Astrocyte (in vitro differentiated cells and primary cell): ENCODE measurements around the gene ZNF528. TPM values are rescaled to one million over a fixed set of nuclear protein-coding genes. Genes with fewer than 3 reads are reported as not detected.

ENCODE experiments used
- DNase-seq: peaks from one replicate; pipeline ENCODE4 v3.0.0-alpha.2; 2010; ENCODE audit warnings: low read depth
- FAIRE-seq: peaks from 2 replicates; lab custom pipeline; 2011; peaks lifted over from hg19 to GRCh38; lab: Jason Lieb, UNC
- H2AFZ ChIP-seq: 2 replicates; pipeline ENCODE4 v1.6.0; 2012; ENCODE audit warnings: low read depth, low read length, inconsistent platforms
- H3K27ac ChIP-seq: 2 replicates; pipeline ENCODE4 v1.5.1; 2011; ENCODE audit warnings: low read depth, low read length, inconsistent platforms
- H3K27me3 ChIP-seq: 2 replicates; pipeline ENCODE4 v1.6.0; 2011; ENCODE audit warnings: low read length, inconsistent platforms; ENCODE audit not compliant: insufficient read depth
- H3K36me3 ChIP-seq: 2 replicates; pipeline ENCODE4 v1.5.1; 2011; ENCODE audit warnings: low read length, inconsistent platforms; ENCODE audit not compliant: insufficient read depth
- H3K4me1 ChIP-seq: 2 replicates; pipeline ENCODE4 v1.5.1; 2011; ENCODE audit warnings: low read length, inconsistent platforms; ENCODE audit not compliant: insufficient read depth
- H3K4me2 ChIP-seq: 2 replicates; pipeline ENCODE4 v1.6.0; 2012; ENCODE audit warnings: low read length, inconsistent platforms
- H3K4me3 ChIP-seq: 2 replicates; pipeline ENCODE4 v1.5.1; 2011; ENCODE audit warnings: low read depth, mild to moderate bottlenecking, low read length, inconsistent platforms; ENCODE audit not compliant: insufficient read depth
- H3K79me2 ChIP-seq: 2 replicates; pipeline ENCODE4 v1.6.0; 2012; ENCODE audit warnings: mild to moderate bottlenecking, low read length, inconsistent platforms; ENCODE audit not compliant: insufficient read depth
- H3K9ac ChIP-seq: 2 replicates; pipeline ENCODE4 v1.6.0; 2012; ENCODE audit warnings: mild to moderate bottlenecking, low read length, inconsistent platforms
- H3K9me3 ChIP-seq: 2 replicates; pipeline ENCODE4 v1.5.1; 2012; ENCODE audit warnings: low read depth, mild to moderate bottlenecking, low read length, inconsistent platforms; ENCODE audit not compliant: insufficient read depth
- H4K20me1 ChIP-seq: 2 replicates; pipeline ENCODE4 v1.6.0; 2012; ENCODE audit warnings: low read length, inconsistent platforms; ENCODE audit not compliant: insufficient read depth
- H3K27ac Mint-ChIP-seq: one replicate; pipeline ENCODE4 v1.8.0; 2021; ENCODE audit warnings: mild to moderate bottlenecking, mixed read lengths; ENCODE audit not compliant: unreplicated experiment
- H3K27me3 Mint-ChIP-seq: one replicate; pipeline ENCODE4 v1.8.0; 2021; ENCODE audit warnings: low read depth, mixed read lengths; ENCODE audit not compliant: unreplicated experiment
- H3K36me3 Mint-ChIP-seq: one replicate; pipeline ENCODE4 v1.8.0; 2021; ENCODE audit warnings: low read depth, mixed read lengths; ENCODE audit not compliant: unreplicated experiment
- H3K4me1 Mint-ChIP-seq: one replicate; pipeline ENCODE4 v1.8.0; 2021; ENCODE audit warnings: low read depth, mixed read lengths; ENCODE audit not compliant: unreplicated experiment
- H3K4me3 Mint-ChIP-seq: one replicate; pipeline ENCODE4 v1.8.0; 2021; ENCODE audit warnings: mild to moderate bottlenecking, moderate library complexity, mixed read lengths; ENCODE audit not compliant: unreplicated experiment
- H3K9me3 Mint-ChIP-seq: one replicate; pipeline ENCODE4 v1.8.0; 2021; ENCODE audit warnings: mild to moderate bottlenecking, mixed read lengths; ENCODE audit not compliant: unreplicated experiment
- EZH2 ChIP-seq: IDR thresholded peaks from 2 replicates; pipeline ENCODE4 v1.6.1; 2012; ENCODE audit warnings: mild to moderate bottlenecking, low read length, inconsistent platforms; ENCODE audit not compliant: insufficient read depth
- total RNA-seq: library from RNA; stranded (reverse); gene quantifications from 2 replicates; pipeline ENCODE4 v1.2.1, GENCODE V29; 2021
- TF ChIP-seq, protein P1 (sequence below): IDR thresholded peaks from 2 replicates; pipeline ENCODE4 v1.5.1; 2011; ENCODE audit warnings: low read depth, mild to moderate bottlenecking, inconsistent platforms, low read length, moderate library complexity; ENCODE audit not compliant: insufficient read depth

ZNF528 gene
- total RNA-seq, 1 donor from 2014 or later = 8.1 TPM

- Histone ChIP-seq H3K79me2 (peaks cover 12% of the 10 kb centered on the region), H2AFZ (peak within 1 kb of the TSS; percentile 74), H3K4me3 (peak within 1 kb of the TSS; percentile 96), H3K27me3 (no peaks in the 10 kb centered on the region), H3K9me3 (peaks cover 29% of the 10 kb centered on the region), H3K4me2 (peak within 1 kb of the TSS; percentile 92), H3K27ac (peak within 1 kb of the TSS; percentile 98), H4K20me1 (no peaks in the 10 kb centered on the region), H3K36me3 (peaks cover 10% of the 10 kb centered on the region), H3K4me1 (no peaks in the 10 kb centered on the region), H3K9ac (peak within 1 kb of the TSS; percentile 95)
- H3K36me3 Mint-ChIP-seq = peaks cover 55% of the 10 kb centered on the region
- TF ChIP-seq, protein P1, sequence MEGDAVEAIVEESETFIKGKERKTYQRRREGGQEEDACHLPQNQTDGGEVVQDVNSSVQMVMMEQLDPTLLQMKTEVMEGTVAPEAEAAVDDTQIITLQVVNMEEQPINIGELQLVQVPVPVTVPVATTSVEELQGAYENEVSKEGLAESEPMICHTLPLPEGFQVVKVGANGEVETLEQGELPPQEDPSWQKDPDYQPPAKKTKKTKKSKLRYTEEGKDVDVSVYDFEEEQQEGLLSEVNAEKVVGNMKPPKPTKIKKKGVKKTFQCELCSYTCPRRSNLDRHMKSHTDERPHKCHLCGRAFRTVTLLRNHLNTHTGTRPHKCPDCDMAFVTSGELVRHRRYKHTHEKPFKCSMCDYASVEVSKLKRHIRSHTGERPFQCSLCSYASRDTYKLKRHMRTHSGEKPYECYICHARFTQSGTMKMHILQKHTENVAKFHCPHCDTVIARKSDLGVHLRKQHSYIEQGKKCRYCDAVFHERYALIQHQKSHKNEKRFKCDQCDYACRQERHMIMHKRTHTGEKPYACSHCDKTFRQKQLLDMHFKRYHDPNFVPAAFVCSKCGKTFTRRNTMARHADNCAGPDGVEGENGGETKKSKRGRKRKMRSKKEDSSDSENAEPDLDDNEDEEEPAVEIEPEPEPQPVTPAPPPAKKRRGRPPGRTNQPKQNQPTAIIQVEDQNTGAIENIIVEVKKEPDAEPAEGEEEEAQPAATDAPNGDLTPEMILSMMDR = no peak
- no peak for TF ChIP-seq EZH2
- H3K4me3 Mint-ChIP-seq = peak within 1 kb of the TSS; percentile 89
- peaks cover 56% of the 10 kb centered on the region for H3K9me3 Mint-ChIP-seq
- DNase-seq (peak; percentile 81), FAIRE-seq (no peak)
- H3K27ac Mint-ChIP-seq = peak within 1 kb of the TSS; percentile 99
- no peaks in the 10 kb centered on the region for H3K27me3 Mint-ChIP-seq
- no peaks in the 10 kb centered on the region for H3K4me1 Mint-ChIP-seq
These were observed 27.9 kb upstream of the ZNF528 start, which contains the start of gene ZNF880 for GRCh38 chr19:52369559-52370340. TSS of gene ZNF880 (plus strand) at chr19:52369923. CDS start at chr19:52369966, 43 bp downstream.

GRCh38 chr19:52370341-52370710 lies 27.3 kb upstream of the ZNF528 start:
- Histone ChIP-seq H3K27ac (peak overlapping the region; percentile 98), H3K79me2 (peaks cover 12% of the 10 kb centered on the region), H3K4me3 (peak overlapping the region; percentile 96), H3K4me2 (peak overlapping the region; percentile 92), H2AFZ (peak overlapping the region; percentile 74), H3K4me1 (no peaks in the 10 kb centered on the region), H3K9me3 (peaks cover 24% of the 10 kb centered on the region), H4K20me1 (no peaks in the 10 kb centered on the region), H3K27me3 (no peaks in the 10 kb centered on the region), H3K36me3 (peaks cover 11% of the 10 kb centered on the region), H3K9ac (peak overlapping the region; percentile 95)
- peaks cover 54% of the 10 kb centered on the region for H3K36me3 Mint-ChIP-seq
- H3K4me1 Mint-ChIP-seq = no peaks in the 10 kb centered on the region
- TF ChIP-seq, protein P1 = no peak
- TF ChIP-seq EZH2 = no peak
- H3K27me3 Mint-ChIP-seq = no peaks in the 10 kb centered on the region
- peak overlapping the region; percentile 89 for H3K4me3 Mint-ChIP-seq
- peaks cover 54% of the 10 kb centered on the region for H3K9me3 Mint-ChIP-seq
- FAIRE-seq (no peak), DNase-seq (no peak)
- peak overlapping the region; percentile 99 for H3K27ac Mint-ChIP-seq

- no peak for DNase-seq
- no peak overlapping the region for H3K27ac ChIP-seq
- Mint-ChIP-seq H3K36me3 (peaks cover 27% of the 10 kb centered on the region), H3K27ac (no peak overlapping the region), H3K4me3 (no peak overlapping the region), H3K9me3 (peaks cover 41% of the 10 kb centered on the region), H3K4me1 (no peaks in the 10 kb centered on the region), H3K27me3 (no peaks in the 10 kb centered on the region)
- no peak overlapping the region for H3K9ac ChIP-seq
- no peak overlapping the region for H3K4me3 ChIP-seq
- peaks cover 3% of the 10 kb centered on the region for H3K79me2 ChIP-seq
- H4K20me1 ChIP-seq = no peaks in the 10 kb centered on the region
- FAIRE-seq = no peak
- H3K9me3 ChIP-seq = peaks cover 32% of the 10 kb centered on the region
- H3K4me2 ChIP-seq = no peak overlapping the region
- H2AFZ ChIP-seq = no peak overlapping the region
- no peaks in the 10 kb centered on the region for H3K4me1 ChIP-seq
- H3K27me3 ChIP-seq = no peaks in the 10 kb centered on the region
- H3K36me3 ChIP-seq = no peaks in the 10 kb centered on the region
- no peak for TF ChIP-seq EZH2
- TF ChIP-seq, protein P1 = no peak
These were observed 6.5 kb upstream of the ZNF528 start for GRCh38 chr19:52391135-52391534.
